Endometrium (tissue), 2 donors: ENCODE measurements around the gene DNAJC11.

Experiments
- FAIRE-seq: peaks from 2 replicates; lab custom pipeline; 2012; peaks lifted over from hg19 to GRCh38; lab: Jason Lieb, UNC
- donor health status: control.
- donor health status: control.

DNAJC11 gene

GRCh38 chr1:6599141-6599975 lies 102.3 kb downstream of the DNAJC11 start:
- FAIRE-seq: no peak

- FAIRE-seq: no peak
Observed at GRCh38 chr1:6597777-6598131, 103.9 kb downstream of the DNAJC11 start.

- FAIRE-seq: no peak
Observed at GRCh38 chr1:6596886-6597776, 104.5 kb downstream of the DNAJC11 start.

GRCh38 chr1:6596351-6596750 lies 105.3 kb downstream of the DNAJC11 start:
- no peak for FAIRE-seq

GRCh38 chr1:6594977-6595740 lies 106.5 kb downstream of the DNAJC11 start:
- no peak for FAIRE-seq

GRCh38 chr1:6593810-6594209 lies 107.8 kb downstream of the DNAJC11 start:
- no peak for FAIRE-seq

GRCh38 chr1:6592865-6593593 lies 108.6 kb downstream of the DNAJC11 start:
- FAIRE-seq: no peak

GRCh38 chr1:6592441-6592840 lies 109.2 kb downstream of the DNAJC11 start:
- FAIRE-seq: no peak

- FAIRE-seq: no peak
Observed at GRCh38 chr1:6591644-6592043, 110.0 kb downstream of the DNAJC11 start.

GRCh38 chr1:6591222-6591621 lies 110.4 kb downstream of the DNAJC11 start:
- no peak for FAIRE-seq

- FAIRE-seq: no peak
Observed at GRCh38 chr1:6590046-6590445, 111.6 kb downstream of the DNAJC11 start.

- FAIRE-seq: no peak
Observed at GRCh38 chr1:6588893-6589520, 112.6 kb downstream of the DNAJC11 start.

- FAIRE-seq: no peak
Observed at GRCh38 chr1:6588128-6588892, 113.3 kb downstream of the DNAJC11 start.

GRCh38 chr1:6587261-6588005 lies 114.2 kb downstream of the DNAJC11 start:
- FAIRE-seq: no peak

GRCh38 chr1:6586404-6586816 lies 115.2 kb downstream of the DNAJC11 start:
- no peak for FAIRE-seq

- FAIRE-seq: no peak
Observed at GRCh38 chr1:6585841-6586240, 115.8 kb downstream of the DNAJC11 start.

- FAIRE-seq: no peak
Observed at GRCh38 chr1:6585081-6585722, 116.4 kb downstream of the DNAJC11 start.
